GM23338 (cell line): ENCODE results near the gene MAP1LC3B2. TPM values are rescaled to one million over a fixed set of nuclear protein-coding genes. Genes with fewer than 3 reads are reported as not detected.

Source experiments
- ATAC-seq: fragments of 200-7000 bp; cut with Tn5 transposase; 3 replicates; pipeline ENCODE4 v1.9.1; 2020
- DNase-seq: peaks from one replicate; pipeline ENCODE4 v3.0.0-alpha.2; 2015; ENCODE audit warnings: low spot score
- H2AFZ ChIP-seq: fragments of 200-600 bp; sonication (generic); 2 replicates; pipeline ENCODE4 v1.8.0; 2016; ENCODE audit warnings: antibody characterized with exemption, mild to moderate bottlenecking, moderate library complexity
- H3F3A ChIP-seq: fragments of 200-600 bp; sonication (generic); replicated peaks from 2 replicates; pipeline ENCODE4 v1.8.0; 2017; ENCODE audit warnings: antibody characterized with exemption, mixed run types, low read depth
- H3K27ac ChIP-seq: fragments of 200-600 bp; sonication (generic); 2 replicates; pipeline ENCODE4 v1.6.1; 2016; ENCODE audit warnings: low read depth
- H3K27me3 ChIP-seq: fragments of 200-600 bp; sonication (generic); 2 replicates; pipeline ENCODE4 v1.8.0; 2016; ENCODE audit warnings: mild to moderate bottlenecking, mixed run types, moderate library complexity; ENCODE audit not compliant: insufficient read depth
- H3K36me3 ChIP-seq: fragments of 200-600 bp; sonication (generic); 2 replicates; pipeline ENCODE4 v1.8.0; 2016; ENCODE audit warnings: mild to moderate bottlenecking; ENCODE audit not compliant: insufficient read depth
- H3K4me1 ChIP-seq: fragments of 200-600 bp; sonication (generic); 2 replicates; pipeline ENCODE4 v1.8.0; 2016; ENCODE audit warnings: mild to moderate bottlenecking, moderate library complexity; ENCODE audit not compliant: insufficient read depth
- H3K4me2 ChIP-seq: fragments of 200-600 bp; sonication (generic); 2 replicates; pipeline ENCODE4 v1.7.1; 2017; ENCODE audit warnings: mixed run types
- H3K4me3 ChIP-seq: fragments of 200-600 bp; sonication (generic); 2 replicates; pipeline ENCODE4 v1.6.1; 2016; ENCODE audit warnings: mixed run types
- H3K79me2 ChIP-seq: fragments of 200-600 bp; sonication (generic); replicated peaks from 2 replicates; pipeline ENCODE4 v1.8.0; 2017; ENCODE audit warnings: mild to moderate bottlenecking; ENCODE audit not compliant: insufficient read depth
- H3K9me2 ChIP-seq: fragments of 200-600 bp; sonication (generic); 2 replicates; pipeline ENCODE4 v1.8.0; 2017; ENCODE audit not compliant: insufficient read depth
- H4K20me1 ChIP-seq: fragments of 200-600 bp; sonication (generic); replicated peaks from 2 replicates; pipeline ENCODE4 v1.8.0; 2017; ENCODE audit warnings: mild to moderate bottlenecking; ENCODE audit not compliant: insufficient read depth
- H3K27ac Mint-ChIP-seq: 2 replicates; pipeline ENCODE4 v1.8.0; 2020; ENCODE audit warnings: inconsistent platforms, mild to moderate bottlenecking, moderate library complexity, mixed read lengths
- H3K27me3 Mint-ChIP-seq: 3 replicates; pipeline ENCODE4 v1.8.0; 2022; ENCODE audit warnings: low read depth, mild to moderate bottlenecking, moderate library complexity, mixed read lengths, inconsistent platforms; ENCODE audit not compliant: insufficient read depth, poor library complexity
- H3K36me3 Mint-ChIP-seq: 3 replicates; pipeline ENCODE4 v1.8.0; 2021; ENCODE audit warnings: low read depth, mild to moderate bottlenecking, inconsistent platforms, moderate library complexity, mixed read lengths
- H3K4me1 Mint-ChIP-seq: 3 replicates; pipeline ENCODE4 v1.8.0; 2020; ENCODE audit warnings: mild to moderate bottlenecking, inconsistent platforms, mixed read lengths
- H3K4me3 Mint-ChIP-seq: 3 replicates; pipeline ENCODE4 v1.8.0; 2021; ENCODE audit warnings: moderate library complexity, mild to moderate bottlenecking, inconsistent platforms, mixed read lengths
- H3K9me3 Mint-ChIP-seq: 3 replicates; pipeline ENCODE4 v1.8.0; 2020; ENCODE audit warnings: moderate library complexity, mild to moderate bottlenecking, inconsistent platforms, mixed read lengths
- CREB1 ChIP-seq: fragments of 250-450 bp; sonication (Bioruptor Pico); IDR thresholded peaks from 2 replicates; pipeline ENCODE4 v1.5.0; 2020; ENCODE audit warnings: low read depth, mild to moderate bottlenecking, moderate library complexity
- ETS1 ChIP-seq: IDR thresholded peaks from 2 replicates; pipeline ENCODE4 v1.6.1; 2016; ENCODE audit warnings: antibody characterized with exemption
- JUNB ChIP-seq: IDR thresholded peaks from one replicate; pipeline ENCODE4 v1.6.1; 2016; ENCODE audit warnings: antibody characterized with exemption; ENCODE audit not compliant: unreplicated experiment
- REST ChIP-seq: IDR thresholded peaks from one replicate; pipeline ENCODE4 v1.6.1; 2018; ENCODE audit warnings: antibody characterized with exemption; ENCODE audit not compliant: unreplicated experiment
- STAT1 ChIP-seq: IDR thresholded peaks from one replicate; pipeline ENCODE4 v1.6.1; 2016; ENCODE audit warnings: antibody characterized with exemption; ENCODE audit not compliant: unreplicated experiment
- polyA plus RNA-seq: library from polyadenylated mRNA; unstranded; fragments of >200 nt; fragmentation: Nextera tagmentation; extraction: Ambion mirVana; gene quantifications from 2 replicates; pipeline ENCODE4 v1.2.1, GENCODE V29; 2016
- total RNA-seq: library from RNA; depleted of rRNA; stranded (reverse); fragments of >200 nt; shearing (Covaris generic); gene quantifications from 2 replicates; pipeline ENCODE4 v1.2.3, GENCODE V29; 2014
- TF ChIP-seq, protein P1 (sequence below), 2 experiments: fragments of 200-600 bp in 1 of 2; sonication (generic) in 1 of 2; conservative IDR thresholded peaks; 2 replicates each; pipeline versions ENCODE4 v1.5.1 to v1.6.1; 2016 to 2017; ENCODE audit warnings: antibody characterized with exemption in 2 of 2, low read depth in 2 of 2, mild to moderate bottlenecking in 2 of 2, moderate library complexity in 1 of 2

MAP1LC3B2 gene
- total and polyA plus RNA-seq, 2 experiments from 2014 or later, result 1.3 to 6.7 TPM

DNA sequence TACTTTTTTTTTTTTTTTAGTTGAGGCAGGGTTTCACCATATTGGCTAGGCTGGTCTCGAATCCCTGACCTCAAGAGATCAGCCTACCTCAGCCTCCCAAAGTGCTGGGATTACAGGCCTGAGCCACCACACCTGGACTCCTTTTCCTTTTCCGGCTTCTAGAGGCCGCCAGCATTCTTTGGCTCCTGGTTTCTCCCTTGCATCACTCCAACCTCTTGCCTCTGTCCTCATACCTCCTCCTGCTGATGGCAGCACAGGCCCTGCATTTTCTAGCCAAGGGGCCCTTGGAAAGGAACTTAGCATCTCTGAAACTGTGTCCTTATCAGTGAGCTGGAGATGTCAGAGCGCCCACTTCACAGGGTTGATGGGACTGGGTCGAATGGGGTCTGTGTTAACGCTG lies 53.3 kb downstream of the MAP1LC3B2 start:
- ATAC-seq (no peak), DNase-seq (no peak)
- H3K27ac Mint-ChIP-seq, result no peak overlapping the region
- no peak overlapping the region for H3K4me3 ChIP-seq
- no peak overlapping the region for H2AFZ ChIP-seq
- H3K36me3 Mint-ChIP-seq, result no peaks in the 10 kb centered on the region; the same call in 2 of the 3 replicates
- no peaks in the 10 kb centered on the region for H3K27me3 ChIP-seq
- peaks cover 5% of the 10 kb centered on the region; the same call in 2 of the 3 replicates for H3K9me3 Mint-ChIP-seq
- H3K79me2 ChIP-seq, result no peaks in the 10 kb centered on the region
- H3K4me1 ChIP-seq, result no peaks in the 10 kb centered on the region
- peaks cover 7% of the 10 kb centered on the region for H3K27me3 Mint-ChIP-seq
- H3K36me3 ChIP-seq, result no peaks in the 10 kb centered on the region
- no peak overlapping the region for H3K4me2 ChIP-seq
- peaks cover 15% of the 10 kb centered on the region for H3K4me1 Mint-ChIP-seq
- no peaks in the 10 kb centered on the region for H3K9me2 ChIP-seq
- H3F3A ChIP-seq, result no peaks in the 10 kb centered on the region
- H3K27ac ChIP-seq, result no peak overlapping the region
- H3K4me3 Mint-ChIP-seq, result no peak overlapping the region
- H4K20me1 ChIP-seq, result no peaks in the 10 kb centered on the region
- TF ChIP-seq ETS1 (no peak), REST (no peak), JUNB (no peak)
- TF ChIP-seq, protein P1, sequence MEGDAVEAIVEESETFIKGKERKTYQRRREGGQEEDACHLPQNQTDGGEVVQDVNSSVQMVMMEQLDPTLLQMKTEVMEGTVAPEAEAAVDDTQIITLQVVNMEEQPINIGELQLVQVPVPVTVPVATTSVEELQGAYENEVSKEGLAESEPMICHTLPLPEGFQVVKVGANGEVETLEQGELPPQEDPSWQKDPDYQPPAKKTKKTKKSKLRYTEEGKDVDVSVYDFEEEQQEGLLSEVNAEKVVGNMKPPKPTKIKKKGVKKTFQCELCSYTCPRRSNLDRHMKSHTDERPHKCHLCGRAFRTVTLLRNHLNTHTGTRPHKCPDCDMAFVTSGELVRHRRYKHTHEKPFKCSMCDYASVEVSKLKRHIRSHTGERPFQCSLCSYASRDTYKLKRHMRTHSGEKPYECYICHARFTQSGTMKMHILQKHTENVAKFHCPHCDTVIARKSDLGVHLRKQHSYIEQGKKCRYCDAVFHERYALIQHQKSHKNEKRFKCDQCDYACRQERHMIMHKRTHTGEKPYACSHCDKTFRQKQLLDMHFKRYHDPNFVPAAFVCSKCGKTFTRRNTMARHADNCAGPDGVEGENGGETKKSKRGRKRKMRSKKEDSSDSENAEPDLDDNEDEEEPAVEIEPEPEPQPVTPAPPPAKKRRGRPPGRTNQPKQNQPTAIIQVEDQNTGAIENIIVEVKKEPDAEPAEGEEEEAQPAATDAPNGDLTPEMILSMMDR (conservative IDR thresholded peaks at IDR 0.05; ENCODE audit: low read depth in 2 of 2), result 0 out of 4 replicates have a peak, but pooled peaks of 1 of the 2 experiments have one; percentile 3

GRCh38 chr12:116613256-116613655 lies 54.1 kb downstream of the MAP1LC3B2 start:
- peaks cover 15% of the 10 kb centered on the region for H3K4me1 Mint-ChIP-seq

More at GRCh38 chr12:116613256-116613655, 54.1 kb downstream of the MAP1LC3B2 start:
- Histone ChIP-seq H3K4me1 (no peaks in the 10 kb centered on the region), H3K4me3 (no peak overlapping the region), H3K4me2 (no peak overlapping the region), H3K27me3 (no peaks in the 10 kb centered on the region), H3F3A (no peaks in the 10 kb centered on the region), H2AFZ (no peak overlapping the region; the same call in 1 of the 2 replicates), H3K9me2 (no peaks in the 10 kb centered on the region), H4K20me1 (no peaks in the 10 kb centered on the region), H3K27ac (no peak overlapping the region), H3K36me3 (no peaks in the 10 kb centered on the region), H3K79me2 (no peaks in the 10 kb centered on the region)
- H3K27ac Mint-ChIP-seq, result no peak overlapping the region
- TF ChIP-seq ETS1, result no peak
- TF ChIP-seq STAT1, result no peak
- no peak for TF ChIP-seq CREB1
- TF ChIP-seq JUNB, result no peak
- no peak for ATAC-seq
- no peaks in the 10 kb centered on the region; the same call in 2 of the 3 replicates for H3K9me3 Mint-ChIP-seq
- H3K4me3 Mint-ChIP-seq, result no peak overlapping the region
- peaks cover 7% of the 10 kb centered on the region for H3K27me3 Mint-ChIP-seq
- no peak for DNase-seq
- H3K36me3 Mint-ChIP-seq, result no peaks in the 10 kb centered on the region; the same call in 2 of the 3 replicates
